DND-41 (cell line): ENCODE measurements around the gene CTSE.

ENCODE experiments used
- ATAC-seq: fragments of 200-7000 bp; cut with Tn5 transposase; 3 replicates; pipeline ENCODE4 v1.9.1; 2021; ENCODE audit warnings: low read depth; ENCODE audit not compliant: insufficient read depth
- DNase-seq: peaks from one replicate; pipeline ENCODE4 v3.0.0-alpha.2; 2020
- H2AFZ ChIP-seq: 2 replicates; pipeline ENCODE4 v1.6.0; 2012; ENCODE audit warnings: low read depth, low read length
- H3K27ac ChIP-seq: 2 replicates; pipeline ENCODE4 v1.5.1; 2012; ENCODE audit warnings: low read length, inconsistent platforms
- H3K27me3 ChIP-seq: fragments of 200-600 bp; sonication (generic); 2 replicates; pipeline ENCODE4 v1.6.0; 2012; ENCODE audit warnings: low read length, mild to moderate bottlenecking, inconsistent platforms; ENCODE audit not compliant: insufficient read depth, poor library complexity
- H3K36me3 ChIP-seq: 2 replicates; pipeline ENCODE4 v1.5.1; 2012; ENCODE audit warnings: low read length, inconsistent platforms; ENCODE audit not compliant: insufficient read depth
- H3K4me1 ChIP-seq: 2 replicates; pipeline ENCODE4 v1.5.1; 2012; ENCODE audit warnings: mild to moderate bottlenecking, low read length; ENCODE audit not compliant: insufficient read depth
- H3K4me2 ChIP-seq: 2 replicates; pipeline ENCODE4 v1.6.0; 2012; ENCODE audit warnings: mild to moderate bottlenecking, moderate library complexity, low read length, inconsistent platforms; ENCODE audit not compliant: insufficient read depth
- H3K4me3 ChIP-seq, 2 experiments: fragments of 200-600 bp in 1 of 2; shearing (Covaris generic) in 1 of 2; 2 replicates each; pipeline ENCODE4 v1.5.1; 2012 to 2016; ENCODE audit warnings: inconsistent platforms in 2 of 2, low read length in 2 of 2, mild to moderate bottlenecking in 2 of 2, low read depth in 1 of 2, moderate library complexity in 1 of 2
- H3K79me2 ChIP-seq: 2 replicates; pipeline ENCODE4 v1.6.0; 2012; ENCODE audit warnings: low read length, inconsistent platforms; ENCODE audit not compliant: insufficient read depth
- H3K9ac ChIP-seq: 2 replicates; pipeline ENCODE4 v1.6.0; 2012; ENCODE audit warnings: low read depth, mild to moderate bottlenecking, inconsistent platforms, low read length, moderate library complexity
- H3K9me3 ChIP-seq: 2 replicates; pipeline ENCODE4 v1.5.1; 2012; ENCODE audit warnings: low read length, moderate library complexity, mild to moderate bottlenecking, inconsistent platforms; ENCODE audit not compliant: insufficient read depth, severe bottlenecking
- H4K20me1 ChIP-seq: 2 replicates; pipeline ENCODE4 v1.6.0; 2012; ENCODE audit warnings: low read length; ENCODE audit not compliant: insufficient read depth
- CTCF ChIP-seq: IDR thresholded peaks from 2 replicates; pipeline ENCODE4 v1.5.1; 2012; ENCODE audit warnings: borderline replicate concordance, low read length, moderate library complexity, mild to moderate bottlenecking; ENCODE audit not compliant: poor library complexity, severe bottlenecking; ENCODE audit errors: extremely low read depth
- EZH2 ChIP-seq: IDR thresholded peaks from 3 replicates; pipeline ENCODE4 v1.6.1; 2012; ENCODE audit warnings: borderline replicate concordance, low read depth, mild to moderate bottlenecking, moderate library complexity, low read length, inconsistent platforms; ENCODE audit not compliant: severe bottlenecking

Gene CTSE

GRCh38 chr1:205965036-205965884 is 58.4 kb downstream of the CTSE start:
- no peaks in the 10 kb centered on the region for H4K20me1 ChIP-seq
- H3K27ac ChIP-seq = no peak overlapping the region
- no peaks in the 10 kb centered on the region for H3K4me1 ChIP-seq
- no peaks in the 10 kb centered on the region for H3K79me2 ChIP-seq
- no peak for DNase-seq
- H2AFZ ChIP-seq = no peak overlapping the region
- H3K36me3 ChIP-seq = no peaks in the 10 kb centered on the region
- H3K9ac ChIP-seq = no peak overlapping the region
- ATAC-seq = no peak
- H3K4me2 ChIP-seq = no peak overlapping the region
- no peaks in the 10 kb centered on the region for H3K9me3 ChIP-seq
- H3K4me3 ChIP-seq = no peak overlapping the region
- TF ChIP-seq CTCF = no peak
- no peak for TF ChIP-seq EZH2
- H3K27me3 ChIP-seq = peaks cover 25% of the 10 kb centered on the region

GRCh38 chr1:205963352-205964155 is 60.1 kb downstream of the CTSE start:
- Histone ChIP-seq H3K27ac (no peak overlapping the region), H3K9me3 (no peaks in the 10 kb centered on the region), H3K9ac (no peak overlapping the region), H3K4me1 (no peaks in the 10 kb centered on the region), H3K79me2 (no peaks in the 10 kb centered on the region), H4K20me1 (no peaks in the 10 kb centered on the region), H3K27me3 (peaks cover 29% of the 10 kb centered on the region), H3K36me3 (no peaks in the 10 kb centered on the region), H2AFZ (no peak overlapping the region), H3K4me3 (no peak overlapping the region), H3K4me2 (no peak overlapping the region)
- TF ChIP-seq EZH2 (no peak), CTCF (no peak)
- no peak for ATAC-seq
- DNase-seq = no peak

- Histone ChIP-seq H2AFZ (no peak overlapping the region), H3K4me3 (no peak overlapping the region), H3K4me2 (no peak overlapping the region), H3K27me3 (peaks cover 32% of the 10 kb centered on the region), H4K20me1 (no peaks in the 10 kb centered on the region), H3K9me3 (no peaks in the 10 kb centered on the region), H3K4me1 (no peaks in the 10 kb centered on the region), H3K36me3 (no peaks in the 10 kb centered on the region), H3K9ac (no peak overlapping the region), H3K27ac (no peak overlapping the region), H3K79me2 (no peaks in the 10 kb centered on the region)
- no peak for DNase-seq
- TF ChIP-seq CTCF = no peak
- TF ChIP-seq EZH2 = no peak
- ATAC-seq = no peak
Observed at GRCh38 chr1:205962821-205963221, 60.9 kb downstream of the CTSE start.
